ACC112 (cell line): ENCODE data around the gene EYA2.

Experiments used
- H2AFZ ChIP-seq: fragments of 200-600 bp; sonication (generic); one replicate; pipeline ENCODE4 v1.6.0; 2017; ENCODE audit warnings: antibody characterized with exemption, low read length; ENCODE audit not compliant: unreplicated experiment
- H3K27ac ChIP-seq: fragments of 200-600 bp; sonication (generic); 2 replicates; pipeline ENCODE4 v1.5.1; 2014; ENCODE audit warnings: low read depth, mild to moderate bottlenecking, antibody characterized with exemption, low read length, moderate library complexity
- H3K27me3 ChIP-seq: fragments of 200-600 bp; sonication (generic); 2 replicates; pipeline ENCODE4 v1.6.1; 2014; ENCODE audit warnings: mild to moderate bottlenecking, antibody characterized with exemption, low read length, moderate library complexity, mixed read lengths; ENCODE audit not compliant: insufficient read depth
- H3K36me3 ChIP-seq: fragments of 200-600 bp; sonication (generic); 2 replicates; pipeline ENCODE4 v1.6.1; 2016; ENCODE audit warnings: mild to moderate bottlenecking, antibody characterized with exemption, low read length, moderate library complexity, mixed read lengths; ENCODE audit not compliant: insufficient read depth
- H3K4me1 ChIP-seq: fragments of 200-600 bp; sonication (generic); one replicate; pipeline ENCODE4 v1.6.1; 2016; ENCODE audit warnings: low read length, mixed read lengths; ENCODE audit not compliant: insufficient read depth, unreplicated experiment, control insufficient read depth
- H3K4me3 ChIP-seq: fragments of 200-600 bp; sonication (generic); 2 replicates; pipeline ENCODE4 v1.5.1; 2014; ENCODE audit warnings: mild to moderate bottlenecking, low read depth, low read length
- H3K79me2 ChIP-seq: fragments of 200-600 bp; sonication (generic); one replicate; pipeline ENCODE4 v1.6.0; 2016; ENCODE audit warnings: low read length; ENCODE audit not compliant: control insufficient read depth, unreplicated experiment, insufficient read depth

Gene EYA2

GRCh38 chr20:47149939-47150338 lies 255.3 kb downstream of the EYA2 start:
- H3K79me2 ChIP-seq, result no peaks in the 10 kb centered on the region
- H3K27me3 ChIP-seq, result no peaks in the 10 kb centered on the region
- no peaks in the 10 kb centered on the region for H3K4me1 ChIP-seq
- no peak overlapping the region for H3K4me3 ChIP-seq
- no peak overlapping the region for H3K27ac ChIP-seq
- no peak overlapping the region for H2AFZ ChIP-seq
- no peaks in the 10 kb centered on the region for H3K36me3 ChIP-seq

- H3K27me3 ChIP-seq, result no peaks in the 10 kb centered on the region
- no peak overlapping the region for H3K27ac ChIP-seq
- no peak overlapping the region for H2AFZ ChIP-seq
- no peaks in the 10 kb centered on the region for H3K36me3 ChIP-seq
- H3K4me3 ChIP-seq, result no peak overlapping the region
- H3K4me1 ChIP-seq, result no peaks in the 10 kb centered on the region
- no peaks in the 10 kb centered on the region for H3K79me2 ChIP-seq
Measured at GRCh38 chr20:47150403-47151152, 255.9 kb downstream of the EYA2 start.

- Histone ChIP-seq H3K79me2 (no peaks in the 10 kb centered on the region), H3K36me3 (no peaks in the 10 kb centered on the region), H3K4me1 (no peaks in the 10 kb centered on the region), H3K27ac (no peak overlapping the region), H3K4me3 (no peak overlapping the region), H3K27me3 (no peaks in the 10 kb centered on the region), H2AFZ (no peak overlapping the region)
Measured at GRCh38 chr20:47152068-47152467, 257.4 kb downstream of the EYA2 start.

- H3K4me3 ChIP-seq, result no peak overlapping the region
- H2AFZ ChIP-seq, result no peak overlapping the region
- H3K27ac ChIP-seq, result no peak overlapping the region
- no peaks in the 10 kb centered on the region for H3K79me2 ChIP-seq
- no peaks in the 10 kb centered on the region for H3K4me1 ChIP-seq
- H3K27me3 ChIP-seq, result no peaks in the 10 kb centered on the region
- no peaks in the 10 kb centered on the region for H3K36me3 ChIP-seq
Measured at GRCh38 chr20:47154089-47154488, 259.4 kb downstream of the EYA2 start.

GRCh38 chr20:47156301-47157137 lies 261.9 kb downstream of the EYA2 start:
- Histone ChIP-seq H3K27ac (no peak overlapping the region), H3K79me2 (no peaks in the 10 kb centered on the region), H3K27me3 (no peaks in the 10 kb centered on the region), H3K36me3 (no peaks in the 10 kb centered on the region), H2AFZ (no peak overlapping the region), H3K4me1 (no peaks in the 10 kb centered on the region), H3K4me3 (no peak overlapping the region)

- H2AFZ ChIP-seq, result no peak overlapping the region
Measured at GRCh38 chr20:47159166-47159565, 264.5 kb downstream of the EYA2 start.

GRCh38 chr20:47160240-47160639 lies 265.6 kb downstream of the EYA2 start:
- H2AFZ ChIP-seq, result no peak overlapping the region
- no peak overlapping the region for H3K27ac ChIP-seq
- no peaks in the 10 kb centered on the region for H3K36me3 ChIP-seq

More at GRCh38 chr20:47159166-47159565, 264.5 kb downstream of the EYA2 start:
- no peaks in the 10 kb centered on the region for H3K36me3 ChIP-seq
- no peaks in the 10 kb centered on the region for H3K27me3 ChIP-seq
- no peaks in the 10 kb centered on the region for H3K79me2 ChIP-seq
- no peaks in the 10 kb centered on the region for H3K4me1 ChIP-seq
- H3K27ac ChIP-seq, result no peak overlapping the region
- H3K4me3 ChIP-seq, result no peak overlapping the region

GRCh38 chr20:47160992-47161391 lies 266.3 kb downstream of the EYA2 start:
- no peaks in the 10 kb centered on the region for H3K36me3 ChIP-seq
- no peak overlapping the region for H3K27ac ChIP-seq
- H3K27me3 ChIP-seq, result no peaks in the 10 kb centered on the region
- H2AFZ ChIP-seq, result no peak overlapping the region
- no peaks in the 10 kb centered on the region for H3K4me1 ChIP-seq
- no peak overlapping the region for H3K4me3 ChIP-seq
- H3K79me2 ChIP-seq, result no peaks in the 10 kb centered on the region

More at GRCh38 chr20:47160240-47160639, 265.6 kb downstream of the EYA2 start:
- Histone ChIP-seq H3K27me3 (no peaks in the 10 kb centered on the region), H3K4me3 (no peak overlapping the region), H3K79me2 (no peaks in the 10 kb centered on the region), H3K4me1 (no peaks in the 10 kb centered on the region)

- H3K27ac ChIP-seq, result no peak overlapping the region
- no peaks in the 10 kb centered on the region for H3K4me1 ChIP-seq
- no peaks in the 10 kb centered on the region for H3K79me2 ChIP-seq
- H2AFZ ChIP-seq, result no peak overlapping the region
- H3K27me3 ChIP-seq, result no peaks in the 10 kb centered on the region
- no peak overlapping the region for H3K4me3 ChIP-seq
- no peaks in the 10 kb centered on the region for H3K36me3 ChIP-seq
Measured at GRCh38 chr20:47161411-47161810, 266.8 kb downstream of the EYA2 start.

- Histone ChIP-seq H3K27me3 (no peaks in the 10 kb centered on the region), H2AFZ (no peak overlapping the region), H3K27ac (no peak overlapping the region), H3K4me1 (no peaks in the 10 kb centered on the region), H3K4me3 (no peak overlapping the region), H3K36me3 (no peaks in the 10 kb centered on the region), H3K79me2 (no peaks in the 10 kb centered on the region)
Measured at GRCh38 chr20:47164140-47164539, 269.5 kb downstream of the EYA2 start.
